GM12801 (cell line): Measurements from ENCODE around the gene OSTM1.

Source experiments
- CTCF ChIP-seq: IDR thresholded peaks from one replicate; pipeline ENCODE4 v1.5.1; 2011; ENCODE audit warnings: control low read depth; ENCODE audit not compliant: insufficient read length; ENCODE audit errors: extremely low read depth

The OSTM1 gene

GRCh38 chr6:108013787-108014439 is 60.6 kb downstream of the OSTM1 start:
- no peak for TF ChIP-seq CTCF

DNA sequence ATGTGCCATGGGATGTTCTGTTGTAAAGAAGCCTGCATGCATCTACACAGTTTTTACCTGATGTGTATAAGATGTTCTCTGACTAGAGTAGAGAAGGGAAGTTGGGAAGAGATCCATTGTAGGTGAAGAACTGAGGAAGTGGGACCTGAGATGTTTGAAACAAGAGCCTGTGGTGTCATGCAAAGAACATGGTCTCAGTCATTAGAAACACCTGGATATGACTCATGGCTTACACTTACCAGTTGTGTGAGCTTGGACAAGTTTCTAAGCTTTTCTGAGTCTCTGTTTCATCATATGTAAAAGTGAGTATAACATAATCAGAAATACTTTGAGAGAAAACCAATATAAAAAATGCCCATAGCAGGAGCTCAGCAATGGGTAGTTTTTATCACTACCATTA is 64.6 kb downstream of the OSTM1 start:
- TF ChIP-seq CTCF, result no peak

GRCh38 chr6:108008363-108008762 is 66.2 kb downstream of the OSTM1 start:
- no peak for TF ChIP-seq CTCF

- TF ChIP-seq CTCF, result no peak
Measured at GRCh38 chr6:108005961-108006360, 68.6 kb downstream of the OSTM1 start.

- no peak for TF ChIP-seq CTCF
Measured at GRCh38 chr6:108004861-108005260, 69.7 kb downstream of the OSTM1 start.

- no peak for TF ChIP-seq CTCF
Measured at GRCh38 chr6:108002365-108003221, 71.9 kb downstream of the OSTM1 start.

GRCh38 chr6:108001696-108002231 is 72.8 kb downstream of the OSTM1 start:
- TF ChIP-seq CTCF, result no peak
